ENCODE measurements around the gene ST6GALNAC1. TPM values are rescaled to one million over a fixed set of nuclear protein-coding genes. Genes with fewer than 3 reads are reported as not detected.

Gene ST6GALNAC1
- total and polyA plus RNA-seq, 2 experiments from 2014 or later: 17.7 to 27.6 TPM

GRCh38 chr17:76689859-76690258 is 46.3 kb upstream of the ST6GALNAC1 start:
- Histone ChIP-seq H3K79me2 (peaks cover 42% of the 10 kb centered on the region), H3K4me2 (no peak overlapping the region), H3K9me2 (replicated peaks; ENCODE audit: insufficient read depth) (no peaks in the 10 kb centered on the region), H3K27me3 (no peaks in the 10 kb centered on the region), H3K27ac (no peak overlapping the region), H3K36me3 (replicated peaks; ENCODE audit: insufficient read depth, low read depth) (no peaks in the 10 kb centered on the region), H3K4me1 (ENCODE audit: insufficient read depth) (peaks cover 27% of the 10 kb centered on the region), H3K9me3 (ENCODE audit: low read depth) (no peaks in the 10 kb centered on the region), H2AFZ (no peak overlapping the region), H3K4me3 (no peak overlapping the region), H4K20me1 (ENCODE audit: insufficient read depth, poor library complexity, severe bottlenecking) (no peaks in the 10 kb centered on the region)
- no peak for TF ChIP-seq EZH2 (IDR thresholded peaks at IDR 0.05; ENCODE audit: borderline replicate concordance)
- no peak for TF ChIP-seq EZH2phosphoT487 (IDR thresholded peaks at IDR 0.05; ENCODE audit: low read depth, severe bottlenecking, unreplicated experiment)
- no peak for TF ChIP-seq CTCF (IDR thresholded peaks at IDR 0.05; ENCODE audit: poor library complexity)
- 81% methylated on average over 11 of the region's 11 CpGs for WGBS (ENCODE audit: low lambda C conversion rate, missing lambda C conversion rate)
- DNase-seq (ENCODE audit: low spot score): no peak

- peaks cover 28% of the 10 kb centered on the region for H3K79me2 ChIP-seq
- no peaks in the 10 kb centered on the region for H4K20me1 ChIP-seq (ENCODE audit: insufficient read depth, poor library complexity, severe bottlenecking)
- no peak for DNase-seq (ENCODE audit: low spot score)
- 87% methylated on average over 11 of the region's 11 CpGs for WGBS (ENCODE audit: low lambda C conversion rate, missing lambda C conversion rate)
- no peak for TF ChIP-seq EZH2phosphoT487 (IDR thresholded peaks at IDR 0.05; ENCODE audit: low read depth, severe bottlenecking, unreplicated experiment)
- TF ChIP-seq EZH2 (IDR thresholded peaks at IDR 0.05; ENCODE audit: borderline replicate concordance): no peak
- TF ChIP-seq CTCF (IDR thresholded peaks at IDR 0.05; ENCODE audit: poor library complexity): no peak
- peak overlapping the region; percentile 59 for H3K4me2 ChIP-seq
- H3K27me3 ChIP-seq: no peaks in the 10 kb centered on the region
- no peaks in the 10 kb centered on the region for H3K9me2 ChIP-seq (replicated peaks; ENCODE audit: insufficient read depth)
- H3K27ac ChIP-seq: peak overlapping the region; percentile 86
- no peaks in the 10 kb centered on the region for H3K9me3 ChIP-seq (ENCODE audit: low read depth)
- H3K4me3 ChIP-seq: no peak overlapping the region
- peaks cover 27% of the 10 kb centered on the region for H3K4me1 ChIP-seq (ENCODE audit: insufficient read depth)
- H3K36me3 ChIP-seq (replicated peaks; ENCODE audit: insufficient read depth, low read depth): no peaks in the 10 kb centered on the region
- H2AFZ ChIP-seq: no peak overlapping the region
Observed at GRCh38 chr17:76688165-76688622, 44.6 kb upstream of the ST6GALNAC1 start.

- H3K4me2 ChIP-seq: peak overlapping the region; percentile 58
- WGBS (ENCODE audit: low lambda C conversion rate, missing lambda C conversion rate): 77% methylated on average over 24 of the region's 26 CpGs
- H3K4me1 ChIP-seq (ENCODE audit: insufficient read depth): peaks cover 27% of the 10 kb centered on the region
- no peak for TF ChIP-seq EZH2 (IDR thresholded peaks at IDR 0.05; ENCODE audit: borderline replicate concordance)
- TF ChIP-seq EZH2phosphoT487 (IDR thresholded peaks at IDR 0.05; ENCODE audit: low read depth, severe bottlenecking, unreplicated experiment): no peak
- TF ChIP-seq CTCF (IDR thresholded peaks at IDR 0.05; ENCODE audit: poor library complexity): no peak
- H3K27ac ChIP-seq: peak overlapping the region; percentile 86
- DNase-seq (ENCODE audit: low spot score): no peak
- no peaks in the 10 kb centered on the region for H3K36me3 ChIP-seq (replicated peaks; ENCODE audit: insufficient read depth, low read depth)
- H3K79me2 ChIP-seq: peaks cover 22% of the 10 kb centered on the region
- H3K9me3 ChIP-seq (ENCODE audit: low read depth): no peaks in the 10 kb centered on the region
- H2AFZ ChIP-seq: no peak overlapping the region
- H4K20me1 ChIP-seq (ENCODE audit: insufficient read depth, poor library complexity, severe bottlenecking): no peaks in the 10 kb centered on the region
- no peaks in the 10 kb centered on the region for H3K9me2 ChIP-seq (replicated peaks; ENCODE audit: insufficient read depth)
- H3K27me3 ChIP-seq: no peaks in the 10 kb centered on the region
- H3K4me3 ChIP-seq: no peak overlapping the region
Observed at GRCh38 chr17:76687298-76688164, 44.0 kb upstream of the ST6GALNAC1 start.
